ENCODE results near the gene ANO10. TPM values are rescaled to one million over a fixed set of nuclear protein-coding genes. Genes with fewer than 3 reads are reported as not detected.

Gene ANO10
- total RNA-seq, 1 experiment from 2014 or later = 26.6 TPM

GRCh38 chr3:43353923-43354670 lies 267.7 kb downstream of the ANO10 start:
- 0 out of 2 replicates have a peak, but pooled peaks cover 9% of the 10 kb centered on the region for H3K9me3 ChIP-seq (ENCODE audit: control insufficient read depth, insufficient read depth, low read depth, low read length)
- no peak overlapping the region for H3K4me3 ChIP-seq (ENCODE audit: low read depth in 2 of 2, low read length in 2 of 2)
- POLR2A ChIA-PET = no interaction called here
- in situ Hi-C loops (cut with HindIII; ENCODE audit: low pct_unique_long_range_greater_than_20kb, low sequenced_read_pairs) = no loop called here
- BruUV-seq (replicated peaks) = no TSS peak
- H3K27me3 ChIP-seq (ENCODE audit: control insufficient read depth, insufficient read depth, low read length) = no peaks in the 10 kb centered on the region
- H3K27ac ChIP-seq (ENCODE audit: low read length) = no peak overlapping the region
- H3K4me1 ChIP-seq (ENCODE audit: control insufficient read depth, insufficient read depth, low read length) = no peaks in the 10 kb centered on the region
- CTCF ChIA-PET = no interaction called here
- intact Hi-C loops (cut with micrococcal nuclease; ENCODE audit: unreplicated experiment) = no loop called here
- DNase-seq (ENCODE audit: low read depth, low spot score) (no peak), ATAC-seq (no peak)
- no peaks in the 10 kb centered on the region for H3K36me3 ChIP-seq (ENCODE audit: control insufficient read depth, insufficient read depth, low read length)
- TF ChIP-seq TCF7L2 (IDR thresholded peaks at IDR 0.05; ENCODE audit: low read depth, low read length) (no peak), REST (IDR thresholded peaks at IDR 0.05; ENCODE audit: insufficient read depth in 1 of 2, low read depth in 2 of 2, low read length in 1 of 2) (no peak), CTCF (IDR thresholded peaks at IDR 0.05) (no peak), POLR2AphosphoS5 (IDR thresholded peaks at IDR 0.05; ENCODE audit: low read depth, low read length) (no peak), SIN3A (IDR thresholded peaks at IDR 0.05; ENCODE audit: borderline replicate concordance, insufficient read depth, low read depth, low read length) (no peak)

- in situ Hi-C loops (cut with HindIII; ENCODE audit: low pct_unique_long_range_greater_than_20kb, low sequenced_read_pairs) (no loop called here), intact Hi-C loops (cut with micrococcal nuclease; ENCODE audit: unreplicated experiment) (no loop called here)
- BruUV-seq (replicated peaks) = no TSS peak
- Histone ChIP-seq H3K36me3 (ENCODE audit: control insufficient read depth, insufficient read depth, low read length) (no peaks in the 10 kb centered on the region), H3K4me3 (ENCODE audit: low read depth in 2 of 2, low read length in 2 of 2) (no peak overlapping the region), H3K4me1 (ENCODE audit: control insufficient read depth, insufficient read depth, low read length) (no peaks in the 10 kb centered on the region), H3K27ac (ENCODE audit: low read length) (no peak overlapping the region), H3K9me3 (ENCODE audit: control insufficient read depth, insufficient read depth, low read depth, low read length) (0 out of 2 replicates have a peak, but pooled peaks cover 9% of the 10 kb centered on the region), H3K27me3 (ENCODE audit: control insufficient read depth, insufficient read depth, low read length) (no peaks in the 10 kb centered on the region)
- ATAC-seq (no peak), DNase-seq (ENCODE audit: low read depth, low spot score) (no peak)
- ChIA-PET CTCF (no interaction called here), POLR2A (no interaction called here)
- TF ChIP-seq TCF7L2 (IDR thresholded peaks at IDR 0.05; ENCODE audit: low read depth, low read length) (no peak), REST (IDR thresholded peaks at IDR 0.05; ENCODE audit: insufficient read depth in 1 of 2, low read depth in 2 of 2, low read length in 1 of 2) (no peak), SIN3A (IDR thresholded peaks at IDR 0.05; ENCODE audit: borderline replicate concordance, insufficient read depth, low read depth, low read length) (no peak), POLR2AphosphoS5 (IDR thresholded peaks at IDR 0.05; ENCODE audit: low read depth, low read length) (no peak), CTCF (IDR thresholded peaks at IDR 0.05) (no peak)
Measured at GRCh38 chr3:43353393-43353792, 268.4 kb downstream of the ANO10 start.

Data from Panc1 (cell line).